Stimulated activated CD4-positive, alpha-beta T cell treated with anti-CD3 and anti-CD28 coated beads, Interleukin-15, amount 100 ng/mL, for 24 hours (primary cell): ENCODE data around the gene WNK2.
"Not testable (repeated sequence)": the region's sequence is repeated elsewhere in the genome, so short reads cannot be mapped to it uniquely, and the experiment has no call there.

Experiments used
- DNase-seq: peaks from one replicate; pipeline ENCODE4 v3.0.0-alpha.2; 2020

Gene WNK2

DNA sequence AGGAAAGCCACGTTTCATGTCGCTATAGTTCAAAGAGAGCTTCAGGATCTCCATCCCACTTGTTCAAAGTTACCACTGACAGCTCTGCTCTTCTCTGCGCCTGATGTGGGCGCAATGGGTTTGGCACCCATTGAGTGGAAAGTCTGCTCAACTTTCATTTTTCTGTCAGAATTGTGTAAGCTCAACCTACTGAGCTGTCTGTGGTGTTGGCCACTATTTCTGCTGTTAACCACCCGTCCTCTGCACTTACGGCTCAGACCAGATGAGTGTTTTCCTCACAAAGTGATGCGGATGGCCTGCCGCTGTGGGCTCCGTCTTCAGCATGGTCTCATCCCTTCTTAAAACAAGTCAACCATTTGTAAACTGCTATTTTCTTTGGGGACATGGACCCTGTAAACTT is 131.2 kb downstream of the WNK2 start:
- no peak for DNase-seq

DNA sequence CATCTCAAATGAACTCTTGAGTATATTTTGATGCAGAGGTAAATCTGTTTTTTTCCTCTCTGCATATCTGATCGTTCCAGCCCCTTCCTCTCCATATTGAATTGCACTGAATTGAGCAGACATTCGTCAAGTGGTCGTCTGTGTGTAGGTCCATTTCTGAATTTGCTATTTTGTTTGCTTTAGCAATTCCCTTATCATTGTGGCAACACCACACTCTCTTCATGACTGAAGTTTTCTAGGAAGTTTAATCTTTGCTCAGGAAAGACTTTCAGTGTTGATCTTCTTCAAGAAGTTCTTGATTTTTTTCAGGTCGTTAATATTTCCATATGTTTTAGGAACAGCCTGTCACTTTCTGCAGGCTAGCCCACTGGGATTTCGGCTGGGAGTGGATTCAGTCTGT is 132.0 kb downstream of the WNK2 start:
- no peak for DNase-seq

DNA sequence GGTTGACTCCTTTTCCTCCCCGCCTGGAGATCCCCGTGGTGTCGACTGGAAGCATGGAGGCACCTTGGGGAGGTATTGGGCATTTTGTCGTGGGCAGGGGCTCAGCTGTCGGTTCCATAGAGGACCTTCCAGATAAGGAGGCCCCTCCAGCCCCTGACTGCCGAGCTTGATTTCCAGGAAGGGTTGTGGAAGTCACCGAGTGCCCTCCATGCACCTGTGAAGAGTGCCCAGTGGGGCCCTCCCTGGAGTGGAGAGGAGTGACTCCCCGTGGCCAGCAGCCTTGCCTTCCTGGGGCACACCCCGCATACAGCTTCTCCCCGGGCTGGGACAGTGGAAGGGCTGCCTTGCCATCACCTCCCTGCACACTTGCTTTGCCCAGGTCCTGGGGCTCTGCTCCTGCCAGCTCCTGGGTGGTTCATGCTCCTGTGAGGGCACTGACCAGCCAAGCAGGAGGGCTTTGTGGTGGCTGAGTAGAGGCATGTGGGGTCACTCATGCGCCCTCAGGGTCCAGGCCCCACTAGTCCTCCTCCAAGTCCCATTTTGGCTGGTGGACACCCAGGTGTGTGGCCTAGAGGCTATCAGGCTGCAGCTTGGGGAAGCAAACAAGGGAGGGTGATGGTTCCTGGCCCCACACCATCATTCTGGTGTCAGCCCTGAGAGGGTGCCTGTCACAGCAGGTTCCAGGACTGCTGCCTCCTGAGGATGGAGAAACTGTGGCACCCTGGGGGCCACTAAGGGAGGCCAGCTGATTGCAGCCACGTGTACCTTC is 133.0 kb downstream of the WNK2 start:
- DNase-seq = no peak

- no peak for DNase-seq
Measured at GRCh38 chr9:93317495-93318094, 133.7 kb downstream of the WNK2 start.

DNA sequence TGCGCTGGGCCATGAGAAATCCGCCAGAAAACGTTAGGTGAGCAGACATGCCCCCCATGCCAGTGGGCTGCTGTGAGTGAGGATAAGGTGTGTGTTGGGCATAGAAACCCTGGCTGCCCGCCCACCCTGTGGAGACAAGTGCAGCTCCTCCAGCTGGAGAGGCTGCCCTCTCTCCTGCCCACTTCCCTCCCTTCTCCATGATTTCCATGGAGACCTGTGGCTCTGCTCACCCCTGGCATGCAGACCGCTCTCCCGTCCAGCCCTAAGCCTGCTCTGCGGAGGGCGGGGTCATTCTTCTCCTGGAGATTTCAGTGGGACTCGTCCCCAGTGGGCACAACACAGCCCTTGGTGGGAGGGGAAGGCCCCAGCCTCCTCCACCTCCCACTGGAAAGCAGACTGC is 134.5 kb downstream of the WNK2 start:
- no peak for DNase-seq

DNA sequence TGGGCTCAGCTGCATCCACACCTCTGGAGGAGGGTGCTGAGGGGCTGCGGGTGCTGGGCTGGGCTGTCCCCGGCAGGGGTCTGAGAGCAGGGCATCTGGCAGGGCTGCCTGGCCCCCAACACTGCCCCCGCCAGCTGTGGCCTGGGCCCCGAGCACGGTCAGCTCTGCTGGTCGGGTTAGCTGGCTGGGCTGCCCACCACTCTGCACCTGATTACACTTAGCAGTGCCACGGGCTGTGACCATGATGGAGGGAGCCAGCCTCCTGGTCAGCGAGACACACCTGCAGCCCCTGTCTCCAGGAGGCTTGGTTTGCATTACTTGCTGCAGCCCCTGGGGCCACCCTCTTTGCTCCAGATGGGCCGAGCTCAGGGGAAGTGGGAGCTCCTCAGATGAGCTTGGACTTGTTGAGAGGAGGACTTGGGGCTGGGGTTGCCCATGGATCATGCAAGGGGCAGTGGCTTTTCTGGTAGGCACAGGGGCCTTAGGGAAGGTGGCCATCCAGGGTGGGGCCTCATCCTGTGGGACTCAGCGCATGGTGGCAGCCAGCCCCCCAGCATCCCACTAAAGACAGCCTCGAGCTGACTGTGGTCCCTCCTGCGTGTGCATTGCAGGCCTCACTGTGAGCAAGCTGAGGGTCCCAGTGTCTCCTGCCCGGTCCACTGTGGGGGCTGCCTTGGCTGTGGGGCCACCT is 135.5 kb downstream of the WNK2 start:
- DNase-seq = no peak

- no peak for DNase-seq
Measured at GRCh38 chr9:93319992-93320500, 136.1 kb downstream of the WNK2 start.

DNA sequence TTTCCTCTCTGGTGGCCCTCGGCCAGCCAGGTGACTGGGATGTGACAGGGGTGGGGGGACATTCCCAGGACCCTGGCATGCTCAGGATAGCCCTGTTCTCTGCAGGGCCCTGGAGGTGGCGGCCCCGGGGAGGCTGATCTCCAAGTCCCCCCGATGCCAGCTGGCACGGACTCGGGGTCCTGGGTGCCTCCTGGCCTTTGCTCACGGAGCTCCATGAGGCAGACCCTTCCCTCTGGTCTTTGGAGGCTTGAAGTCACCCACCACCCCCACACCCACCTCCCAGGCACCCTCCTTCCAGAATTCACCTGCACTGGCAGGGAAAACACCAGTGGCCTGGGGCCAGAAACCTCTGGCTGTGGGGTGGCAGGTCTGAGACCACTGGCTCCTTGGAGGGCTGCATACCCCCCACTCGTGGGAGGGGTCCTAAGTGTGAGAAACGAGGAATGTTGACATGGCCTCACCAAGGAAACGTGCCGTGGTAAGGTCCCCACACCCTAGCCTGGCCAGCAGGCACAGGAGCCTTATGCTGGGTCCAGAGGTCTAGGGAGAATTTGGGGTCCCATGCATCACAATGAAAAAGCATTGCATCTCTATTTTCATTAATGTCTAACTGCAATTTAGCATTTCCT is 136.8 kb downstream of the WNK2 start:
- no peak for DNase-seq

GRCh38 chr9:93321220-93321610 is 137.3 kb downstream of the WNK2 start:
- no peak for DNase-seq

- not testable (repeated sequence) for DNase-seq
Measured at GRCh38 chr9:93323446-93323954, 139.6 kb downstream of the WNK2 start.

GRCh38 chr9:93324191-93324834 is 140.4 kb downstream of the WNK2 start:
- no peak for DNase-seq

DNA sequence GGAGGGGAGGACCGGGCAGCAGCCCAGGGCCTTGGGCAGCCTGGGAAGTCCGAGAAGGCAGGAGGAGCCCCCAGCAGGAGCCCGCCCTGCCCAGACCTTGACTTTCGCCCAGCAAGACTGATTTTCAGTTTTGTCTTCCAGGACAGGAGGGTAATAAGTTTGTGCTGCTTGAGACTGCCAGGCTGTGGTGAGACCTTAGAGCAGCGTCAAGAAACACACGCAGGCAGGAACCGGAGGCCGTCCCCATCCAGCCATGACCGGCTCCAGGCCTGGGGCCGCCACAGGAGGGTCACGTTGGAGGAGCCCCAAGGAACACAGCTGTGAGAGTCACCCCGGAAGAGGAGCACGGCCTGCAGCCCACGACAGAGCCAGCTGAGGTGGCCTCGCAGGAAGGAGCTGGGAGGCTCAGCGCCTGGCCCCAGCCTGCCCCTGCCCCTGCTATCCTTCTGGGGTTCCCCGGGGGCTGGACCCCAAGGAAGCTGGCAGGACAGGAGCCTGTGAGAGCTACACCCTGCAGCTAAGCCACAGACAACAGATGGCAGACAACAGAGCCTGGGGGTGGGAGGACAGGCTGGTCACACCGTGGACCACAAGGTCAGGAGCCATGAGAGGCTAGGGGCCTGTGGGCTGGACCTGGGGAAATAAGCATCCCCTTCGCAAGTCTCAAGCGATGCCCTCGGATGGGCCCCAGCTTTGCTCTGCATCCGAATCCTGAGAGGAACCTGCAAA is 141.5 kb downstream of the WNK2 start:
- no peak for DNase-seq

DNA sequence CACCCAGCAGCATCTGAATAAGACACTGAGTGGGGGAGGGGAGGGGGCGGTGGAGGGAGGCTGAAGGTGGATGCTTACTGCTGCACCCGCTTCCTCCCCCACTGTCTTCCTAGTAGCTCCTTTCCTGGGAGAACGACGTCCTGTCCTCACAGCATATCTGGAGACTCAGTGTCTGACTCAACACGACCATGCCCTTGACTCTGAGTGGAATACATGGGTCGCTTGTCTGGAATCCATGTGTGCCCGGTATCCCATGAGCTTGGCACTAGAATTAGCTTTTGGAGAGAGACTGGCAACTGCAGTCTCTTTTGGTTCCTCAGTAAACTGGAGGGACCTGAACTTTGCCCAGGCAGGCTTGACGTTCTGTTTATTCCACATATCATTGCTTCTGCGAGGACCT is 142.1 kb downstream of the WNK2 start:
- no peak for DNase-seq

DNA sequence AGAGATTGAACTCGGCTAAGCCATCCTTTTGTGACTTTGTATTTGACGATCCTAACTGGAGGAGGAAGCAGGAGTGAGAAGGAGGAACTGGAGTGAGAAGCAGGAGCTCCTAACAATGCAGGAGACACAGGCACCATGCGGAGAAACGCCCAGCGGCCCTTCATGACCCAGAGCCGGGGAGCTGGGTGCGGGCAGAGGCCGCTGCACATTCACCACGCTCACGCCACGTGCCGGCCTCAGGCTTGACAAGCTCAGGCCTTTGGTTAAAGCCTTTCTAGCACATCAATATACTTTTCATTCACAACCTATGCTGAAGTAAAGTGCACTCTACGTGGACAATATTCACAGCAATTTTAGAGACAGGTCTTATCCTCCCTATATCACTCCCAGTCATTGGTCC is 142.7 kb downstream of the WNK2 start:
- DNase-seq = no peak

DNA sequence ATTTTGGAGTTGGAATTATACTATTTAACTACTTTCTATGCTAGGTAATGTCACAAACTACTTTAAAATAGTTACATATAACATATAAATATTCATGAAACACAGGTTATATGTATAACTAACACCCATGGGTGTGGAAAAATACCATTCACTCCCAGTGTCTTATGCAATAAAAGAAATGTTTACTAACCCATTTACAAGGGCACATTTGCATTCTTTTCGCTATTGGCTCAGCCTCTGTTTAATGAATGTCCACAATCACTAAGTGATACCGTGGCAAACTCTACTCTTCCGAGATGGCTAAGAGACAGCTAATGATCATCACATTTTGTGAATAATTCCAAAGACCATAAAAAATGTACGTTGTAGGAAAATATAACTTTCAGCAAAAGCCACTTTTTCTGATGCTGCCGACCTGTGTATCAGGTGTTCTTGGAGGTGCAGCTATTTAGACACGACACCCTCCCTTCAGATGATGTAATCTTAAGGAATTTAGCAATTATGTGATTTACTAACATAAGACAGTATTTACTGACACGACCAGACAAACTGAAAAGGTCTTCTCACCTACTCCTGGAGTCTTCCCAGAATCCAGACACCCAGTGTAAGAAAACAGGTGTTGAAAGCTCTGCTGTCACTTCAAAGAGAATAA is 145.8 kb downstream of the WNK2 start:
- no peak for DNase-seq

- no peak for DNase-seq
Measured at GRCh38 chr9:93332317-93332716, 148.4 kb downstream of the WNK2 start.

- no peak for DNase-seq
Measured at GRCh38 chr9:93336720-93337119, 152.8 kb downstream of the WNK2 start.

- not testable (repeated sequence) for DNase-seq
Measured at GRCh38 chr9:93338196-93338595, 154.3 kb downstream of the WNK2 start.

DNA sequence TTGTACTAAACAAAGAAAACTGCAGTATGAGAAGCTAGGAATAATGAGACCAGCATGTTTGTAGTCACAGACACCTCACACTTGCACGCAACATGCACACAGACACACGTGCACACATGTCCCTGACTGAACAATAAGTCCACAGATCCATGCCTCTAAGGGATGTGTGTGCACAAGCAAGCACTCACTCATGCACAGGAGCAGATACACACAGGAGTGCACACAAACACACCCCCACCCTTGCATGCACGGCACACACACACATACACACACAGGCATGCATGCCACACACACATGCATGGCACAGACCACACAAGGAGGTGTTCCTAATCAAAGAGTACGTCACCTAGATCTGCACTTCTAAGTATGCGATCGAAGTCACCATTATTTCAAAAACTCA is 156.2 kb downstream of the WNK2 start:
- no peak for DNase-seq

DNA sequence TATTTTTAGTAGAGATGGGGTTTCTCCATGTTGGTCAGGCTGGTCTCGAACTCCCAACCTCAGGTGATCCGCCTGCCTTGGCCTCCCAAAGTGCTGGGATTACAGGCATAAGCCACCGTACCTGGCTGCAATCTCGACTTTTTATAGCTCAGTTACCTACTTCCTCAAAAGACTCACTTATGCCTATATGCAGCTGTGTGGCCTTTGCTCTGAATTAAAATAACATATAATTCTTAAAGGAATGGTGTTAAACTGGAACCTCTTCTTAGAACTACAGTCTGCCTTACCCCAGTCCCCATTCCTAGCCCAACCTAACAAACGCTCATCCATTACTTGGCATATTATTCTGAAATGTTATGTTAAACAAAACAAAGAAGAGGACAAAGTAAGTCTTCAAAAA is 157.9 kb downstream of the WNK2 start:
- not testable (repeated sequence) for DNase-seq

- not testable (repeated sequence) for DNase-seq
Measured at GRCh38 chr9:93342428-93342827, 158.5 kb downstream of the WNK2 start.

- no peak for DNase-seq
Measured at GRCh38 chr9:93343663-93344062, 159.7 kb downstream of the WNK2 start.
